ENCODE results near the gene SV2C.

The SV2C gene

DNA sequence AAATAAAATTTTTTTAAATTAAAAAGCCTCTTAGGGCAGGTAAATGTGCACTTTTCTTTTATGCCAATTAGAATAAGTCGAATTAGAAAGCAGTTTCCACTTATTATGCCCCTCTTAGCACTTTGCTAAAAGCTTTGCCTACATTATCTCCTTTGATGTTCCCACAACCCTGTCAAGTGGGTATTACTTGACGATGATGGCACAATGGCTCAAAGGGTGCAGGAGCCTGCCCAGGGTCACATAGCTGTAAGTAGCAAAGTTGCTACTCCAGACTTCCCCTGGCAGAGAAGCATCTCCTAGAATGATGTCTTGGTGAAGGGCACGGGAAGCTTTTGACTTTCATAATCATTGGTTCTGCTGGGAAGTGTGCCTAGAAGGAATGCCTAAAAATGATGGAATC, 301.5 kb downstream of the SV2C start:
- no peak for DNase-seq (ENCODE audit: low read depth)

DNA sequence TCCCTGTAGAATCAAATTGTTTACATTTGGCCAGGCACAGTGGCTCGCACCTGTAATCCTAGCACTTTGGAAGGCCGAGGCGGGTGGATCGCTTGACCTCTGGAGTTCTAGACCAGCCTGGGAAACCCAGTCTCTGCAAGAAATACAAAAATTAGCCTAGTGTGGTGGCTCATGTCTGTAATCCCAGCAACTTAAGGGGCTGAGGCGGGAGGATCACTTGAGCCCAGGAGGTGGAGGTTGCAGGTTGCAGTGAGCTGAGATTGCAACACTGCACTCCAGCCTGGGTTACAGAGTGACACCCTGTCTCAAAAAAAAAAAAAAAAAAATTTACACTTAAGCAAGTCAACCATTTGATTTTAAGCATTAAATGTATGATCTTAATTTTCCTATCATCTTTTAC, 302.4 kb downstream of the SV2C start:
- no peak for DNase-seq (ENCODE audit: low read depth)

- no peak for DNase-seq (ENCODE audit: low read depth)
Measured at GRCh38 chr5:76386360-76386759, 303.2 kb downstream of the SV2C start.

GRCh38 chr5:76388236-76388635, 305.1 kb downstream of the SV2C start:
- DNase-seq (ENCODE audit: low read depth): no peak

- DNase-seq (ENCODE audit: low read depth): no peak
Measured at GRCh38 chr5:76388791-76389512, 305.8 kb downstream of the SV2C start.

- no peak for DNase-seq (ENCODE audit: low read depth)
Measured at GRCh38 chr5:76389513-76390154, 306.5 kb downstream of the SV2C start.

DNA sequence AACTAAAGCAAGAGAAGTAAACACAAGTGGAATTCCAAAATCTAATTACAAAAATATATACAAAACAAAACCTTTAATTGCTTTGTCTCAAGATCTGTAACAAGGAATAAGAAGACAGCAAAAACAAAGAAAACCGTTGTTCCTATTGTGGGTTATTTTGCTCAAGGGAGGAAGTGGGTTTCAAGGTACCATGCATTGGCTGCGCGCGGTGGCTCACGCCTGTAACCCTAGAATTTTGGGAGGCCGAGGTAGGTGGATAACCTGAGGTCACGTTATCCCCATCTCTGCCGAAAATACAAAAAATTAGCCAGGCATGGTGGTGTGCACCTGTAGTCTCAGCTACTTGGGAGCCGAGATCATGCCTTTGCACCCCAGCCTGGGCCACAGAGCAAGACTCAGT, 307.8 kb downstream of the SV2C start:
- no peak for DNase-seq (ENCODE audit: low read depth)

- no peak for DNase-seq (ENCODE audit: low read depth)
Measured at GRCh38 chr5:76393035-76393680, 310.0 kb downstream of the SV2C start.

GRCh38 chr5:76397200-76397599, 314.0 kb downstream of the SV2C start:
- DNase-seq (ENCODE audit: low read depth): no peak

DNA sequence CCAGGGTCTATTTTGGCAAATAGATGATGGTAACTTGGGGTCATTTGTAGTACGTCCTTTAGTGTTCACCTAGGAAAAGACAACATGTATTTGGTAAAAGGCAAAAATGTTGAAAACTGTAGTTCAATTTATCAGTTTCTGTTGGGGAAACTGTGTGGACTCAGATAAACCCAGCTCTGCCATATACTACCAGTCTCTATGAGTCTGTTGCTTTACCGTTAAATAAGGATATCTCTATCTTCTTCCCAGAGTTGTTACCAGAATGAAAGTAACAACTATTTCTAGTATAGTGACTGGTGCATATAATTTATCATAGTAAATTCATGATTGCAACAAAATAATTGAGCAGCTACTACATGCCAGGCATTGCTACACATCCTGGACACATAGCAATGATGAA, 316.1 kb downstream of the SV2C start:
- DNase-seq (ENCODE audit: low read depth): no peak

- DNase-seq (ENCODE audit: low read depth): no peak
Measured at GRCh38 chr5:76400466-76400865, 317.3 kb downstream of the SV2C start.

DNA sequence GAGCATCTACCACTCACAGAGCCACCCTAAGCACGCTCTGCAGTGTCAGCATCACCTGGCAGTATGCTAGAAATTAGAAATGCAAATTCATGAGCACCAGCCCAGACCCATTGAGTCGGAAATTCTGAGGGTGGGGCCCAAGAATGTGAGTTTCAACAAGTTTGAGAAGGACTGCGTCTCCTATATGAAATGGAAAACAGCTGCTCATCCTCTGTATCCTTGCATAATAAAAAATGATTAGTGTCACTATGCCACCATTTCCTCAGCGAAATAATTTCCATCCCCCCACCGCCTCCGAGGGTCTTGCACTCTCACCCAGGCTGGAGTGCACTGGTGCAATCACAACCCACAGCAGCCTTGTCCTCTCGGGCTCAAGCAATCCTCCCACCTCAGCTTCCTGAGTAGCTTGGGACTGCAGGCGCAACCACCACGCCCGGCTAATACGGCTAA, 318.6 kb downstream of the SV2C start:
- no peak for DNase-seq (ENCODE audit: low read depth)

- DNase-seq (ENCODE audit: low read depth): peak; percentile 54
Measured at GRCh38 chr5:76402251-76402885, 319.2 kb downstream of the SV2C start.

DNA sequence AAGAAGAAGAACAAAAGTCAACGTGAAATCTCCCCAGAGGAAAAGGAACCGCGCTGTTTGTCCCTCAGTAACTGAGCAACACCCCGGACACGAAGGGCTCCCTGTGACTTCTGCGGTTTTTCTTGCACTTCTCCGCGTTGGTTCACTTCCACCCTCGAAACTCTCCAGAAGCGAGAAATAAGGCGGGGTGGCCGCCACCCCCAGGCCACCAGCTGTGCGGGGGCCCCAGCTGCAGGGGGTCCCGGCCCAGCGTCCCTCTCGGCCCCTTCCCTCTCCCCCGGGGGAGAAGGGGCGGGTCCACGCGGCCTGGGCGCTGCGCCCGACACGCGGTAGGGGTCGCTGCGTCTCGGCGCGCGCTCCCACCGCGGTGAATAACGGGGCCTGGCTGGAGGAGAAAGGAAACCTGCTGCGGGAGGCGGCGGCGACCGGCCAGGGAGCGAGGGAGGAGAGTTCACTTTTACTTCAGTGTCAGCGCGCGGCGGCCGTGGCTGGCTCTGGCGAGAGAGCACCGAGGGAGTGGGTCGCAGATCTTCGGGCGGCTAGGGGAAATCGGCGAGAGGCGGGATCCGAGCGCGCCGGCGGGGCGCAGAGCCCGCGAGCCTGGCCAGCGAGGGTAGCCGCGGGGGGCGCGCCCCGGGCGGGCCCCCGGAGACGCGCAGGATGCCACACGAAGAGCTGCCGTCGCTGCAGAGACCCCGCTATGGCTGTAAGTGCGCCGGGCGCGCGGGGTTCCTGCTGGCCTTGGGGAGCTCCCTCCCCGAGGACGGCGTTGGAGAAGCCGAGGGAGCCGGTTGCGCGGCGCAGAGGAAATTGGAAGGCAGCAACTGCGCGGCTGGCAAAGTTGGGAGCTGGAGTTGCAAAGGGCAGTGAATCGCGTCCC, 319.9 kb downstream of the SV2C start, which contains the start of gene IQGAP2:
TSS of gene IQGAP2 (plus strand) at position 400 of the 880 bp plus-strand sequence. CDS start at position 661, 261 bp downstream.
- DNase-seq (ENCODE audit: low read depth): peak; percentile 70

Measured in stimulated activated CD8-positive, alpha-beta memory T cell treated with anti-CD3 and anti-CD28 coated beads, Interleukin-12 subunit alpha, Interleukin-12 subunit beta, amount 100 ng/mL, for 4 hours (primary cell).